NOMO-1 (cell line): ENCODE results near the gene SLC38A3.
A peak's percentile ranks its signal among the peaks of the same experiment; 100 is the strongest.
"Not testable (repeated sequence)": the region's sequence is repeated elsewhere in the genome, so short reads cannot be mapped to it uniquely, and the experiment has no call there.

ENCODE experiments used
- DNase-seq, 2 experiments: peaks; one replicate each; lab custom pipeline; 2025; ENCODE audit not compliant: unreplicated experiment in 2 of 2; lab: John Stamatoyannopoulos, UW

SLC38A3 gene

DNA sequence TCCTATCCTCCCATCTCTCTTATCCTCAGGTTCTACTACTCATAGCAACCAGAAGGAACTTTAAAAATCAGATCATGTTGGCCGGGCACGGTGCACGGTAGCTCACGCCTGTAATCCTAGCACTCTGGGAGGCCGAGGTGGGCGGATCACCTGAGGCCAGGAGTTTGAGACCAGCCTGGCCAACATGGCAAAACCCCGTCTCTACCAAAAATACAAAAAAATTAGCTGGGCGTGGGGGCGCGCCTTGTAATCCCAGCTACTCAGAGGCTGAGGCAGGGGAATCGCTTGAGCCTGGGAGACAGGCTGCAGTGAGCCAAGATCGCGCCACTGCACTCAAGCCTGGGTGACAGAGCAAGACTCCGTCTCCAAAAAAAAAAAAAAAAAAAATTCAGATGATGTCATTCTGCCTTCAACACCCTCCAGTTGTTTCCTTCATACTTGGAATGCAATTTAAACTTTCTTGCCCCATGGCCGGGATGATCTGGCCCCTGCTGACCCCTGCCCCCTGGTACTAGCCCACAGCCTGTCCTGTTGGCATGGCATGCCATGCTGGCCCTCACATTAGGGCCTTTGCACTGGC, 23.2 kb downstream of the SLC38A3 start:
- DNase-seq: not testable (repeated sequence)

DNA sequence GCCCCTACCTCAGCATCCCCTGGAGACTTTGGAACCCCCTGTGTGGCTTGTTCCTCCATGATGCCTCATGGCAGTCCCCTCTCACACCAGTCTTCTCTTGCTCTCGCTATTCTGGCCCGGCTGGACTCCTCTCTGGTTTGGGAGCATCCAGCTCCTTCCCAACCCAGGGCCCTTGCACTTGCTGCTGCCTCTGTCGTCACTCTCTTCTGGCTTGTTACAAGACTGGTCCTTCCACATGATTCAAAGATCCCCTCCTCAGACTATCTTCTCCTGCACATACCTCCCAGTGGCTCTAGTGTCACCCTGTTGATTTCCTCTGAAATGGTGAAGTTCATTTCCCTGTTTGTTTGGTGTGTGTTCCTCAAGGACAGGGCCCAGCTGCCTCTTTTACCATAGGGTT, 24.4 kb downstream of the SLC38A3 start:
- no peak for DNase-seq

- DNase-seq: peak; percentile 59 to 77
Measured at GRCh38 chr3:50230104-50230793, 25.2 kb downstream of the SLC38A3 start.

- DNase-seq: no peak
Measured at GRCh38 chr3:50230794-50231125, 25.7 kb downstream of the SLC38A3 start.

DNA sequence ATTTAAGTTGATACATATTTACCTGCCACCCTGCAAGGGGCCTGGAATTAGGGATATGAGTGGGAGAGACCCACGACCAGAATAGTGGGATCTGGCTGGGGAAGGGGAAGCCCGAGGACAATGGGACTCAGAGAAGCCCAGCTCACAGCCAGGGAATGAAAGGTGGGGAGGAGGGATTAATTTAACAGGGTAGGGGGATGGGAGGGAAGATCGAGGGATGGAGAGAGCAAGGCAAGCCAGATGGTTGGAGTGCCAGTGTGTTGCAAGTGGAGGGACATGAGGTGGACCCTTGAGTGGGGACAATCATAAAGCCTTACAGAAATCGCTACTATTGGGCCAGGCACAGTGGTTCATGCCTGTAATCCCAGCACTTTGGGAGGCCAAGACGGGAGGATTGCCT, 26.5 kb downstream of the SLC38A3 start:
- no peak for DNase-seq

DNA sequence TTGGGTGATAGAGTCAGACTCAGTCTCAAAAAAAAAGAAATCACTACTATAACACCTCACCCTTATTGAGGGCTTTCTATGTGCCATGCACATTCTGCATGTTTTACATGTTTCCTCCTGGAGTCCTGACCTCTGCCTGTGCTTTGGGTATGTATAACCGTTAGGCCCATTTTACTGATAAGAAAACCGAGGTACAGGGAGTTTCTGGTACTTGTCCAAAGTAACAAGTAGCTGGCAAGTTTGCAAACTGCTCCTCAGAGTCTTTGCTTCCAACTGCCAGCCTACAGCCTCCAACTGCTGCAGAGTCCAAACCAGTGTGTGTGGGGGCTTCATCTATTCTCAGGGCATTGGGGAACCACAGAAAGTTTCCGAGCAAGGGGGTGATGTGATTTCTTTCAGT, 27.2 kb downstream of the SLC38A3 start:
- DNase-seq: no peak

DNA sequence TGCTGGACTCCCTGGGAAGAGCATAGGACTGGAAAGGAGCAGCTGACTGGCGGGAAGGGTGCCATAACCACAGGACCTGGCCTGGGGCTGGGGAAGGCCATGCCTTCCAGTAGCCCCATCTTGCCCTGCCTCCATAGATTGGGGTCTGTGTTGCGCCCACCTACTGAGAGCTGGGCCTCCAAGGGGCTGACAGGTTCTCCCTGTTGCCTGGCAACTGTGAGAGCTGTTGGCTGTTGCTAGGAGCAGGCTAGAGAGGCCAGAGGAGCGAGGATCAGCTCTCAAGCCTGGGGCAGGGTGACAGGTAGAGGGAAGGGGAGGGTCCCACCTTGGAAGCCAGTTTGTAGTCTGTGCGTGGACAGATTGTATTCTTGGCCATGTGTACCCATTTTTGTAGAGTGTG, 28.1 kb downstream of the SLC38A3 start:
- no peak for DNase-seq

DNA sequence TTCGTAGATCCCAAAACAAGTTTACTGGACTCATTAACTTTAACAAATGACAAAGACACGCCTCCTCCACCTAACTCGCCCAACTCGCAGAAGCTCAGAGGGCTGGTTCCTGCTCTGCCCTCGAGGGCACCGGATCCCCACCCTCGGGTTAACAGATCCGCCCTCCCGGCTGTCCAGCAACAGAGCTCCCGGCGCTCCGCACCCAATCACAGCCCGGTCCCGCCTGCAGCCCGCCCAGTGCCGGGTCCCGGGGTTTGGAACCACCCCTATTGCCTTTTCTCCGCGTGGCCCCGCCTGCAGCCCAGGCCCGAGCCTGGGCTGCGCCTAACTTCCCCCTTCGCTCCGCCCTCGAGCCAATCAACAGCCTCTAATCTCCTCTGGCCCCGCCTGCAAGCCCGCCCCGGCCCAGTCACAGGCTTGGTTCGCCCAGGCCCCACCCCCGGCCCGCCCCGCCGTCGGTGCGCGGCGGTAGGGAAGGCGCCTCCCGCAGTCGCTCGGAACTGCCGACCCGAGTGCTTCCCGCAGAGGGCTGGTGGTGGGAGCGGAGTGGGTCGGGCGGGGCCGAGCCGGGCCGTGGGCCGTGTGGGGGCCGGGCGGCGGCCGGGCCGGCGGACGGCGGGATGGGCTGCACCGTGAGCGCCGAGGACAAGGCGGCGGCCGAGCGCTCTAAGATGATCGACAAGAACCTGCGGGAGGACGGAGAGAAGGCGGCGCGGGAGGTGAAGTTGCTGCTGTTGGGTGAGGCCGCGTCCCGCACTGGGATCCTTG, 30.8 kb downstream of the SLC38A3 start, which contains the start of gene GNAI2:
TSS of gene GNAI2 (plus strand) at position 489 of the 768 bp plus-strand sequence. CDS start at position 621, 132 bp downstream.
- peak; percentile 99 for DNase-seq

DNA sequence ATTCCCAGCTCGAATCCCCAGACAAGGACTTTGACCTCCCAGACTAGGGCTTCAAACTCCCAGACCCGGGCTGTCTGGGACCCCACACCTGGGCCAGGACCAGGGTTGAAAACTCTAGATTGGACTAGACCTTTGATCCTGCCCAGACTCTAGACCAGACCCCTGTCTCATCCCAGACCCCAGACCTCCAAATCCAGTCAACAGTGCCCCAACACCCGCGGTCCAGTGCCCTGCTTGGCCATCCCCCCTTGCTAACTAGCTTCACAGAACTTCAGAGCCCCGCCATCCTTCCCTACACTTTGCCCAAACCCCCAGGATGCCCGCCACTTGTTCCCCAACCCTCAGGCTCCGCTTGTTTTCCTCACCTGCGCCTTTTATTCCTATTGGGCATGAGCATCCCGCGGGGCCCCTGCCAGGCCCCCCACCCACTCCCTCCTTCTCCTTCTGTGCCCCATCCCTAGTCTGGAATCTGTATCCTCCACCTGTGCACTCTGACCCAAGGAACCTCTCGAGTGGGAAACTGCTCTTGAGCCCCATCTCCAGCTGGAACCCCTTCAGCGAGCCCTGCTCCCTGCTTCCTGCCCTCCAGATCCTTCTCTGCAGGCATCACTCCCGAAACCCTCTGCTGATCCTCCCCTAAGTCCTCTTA, 31.5 kb downstream of the SLC38A3 start:
- DNase-seq: no peak

DNA sequence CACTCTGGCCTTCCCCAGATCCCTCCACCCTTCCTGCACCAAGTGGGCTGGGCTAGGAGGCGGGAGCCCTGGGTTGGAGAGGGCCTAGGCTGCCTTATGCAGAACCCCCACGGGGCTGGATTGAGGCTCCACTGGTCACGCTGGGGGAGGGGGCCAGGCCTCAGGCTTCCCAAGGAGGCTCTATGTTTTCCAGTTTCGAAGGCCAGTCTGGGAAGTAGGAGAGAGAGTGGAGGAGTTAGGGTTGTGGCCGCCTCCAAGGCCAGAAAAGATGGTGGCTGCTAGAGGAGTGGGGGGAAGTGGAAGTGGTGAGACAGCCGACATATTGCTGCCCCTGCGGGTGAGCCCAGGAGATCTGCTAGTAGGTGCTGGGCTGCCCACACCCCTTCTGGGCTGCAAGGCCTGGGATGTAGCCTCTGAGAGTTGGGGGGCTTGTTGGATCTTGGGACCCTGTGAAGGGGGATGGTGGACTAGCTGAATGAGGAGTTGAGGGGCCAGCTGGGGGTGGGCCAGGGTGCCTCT, 32.1 kb downstream of the SLC38A3 start:
- peak in 1 of 2 experiments; percentile 38 for DNase-seq

DNA sequence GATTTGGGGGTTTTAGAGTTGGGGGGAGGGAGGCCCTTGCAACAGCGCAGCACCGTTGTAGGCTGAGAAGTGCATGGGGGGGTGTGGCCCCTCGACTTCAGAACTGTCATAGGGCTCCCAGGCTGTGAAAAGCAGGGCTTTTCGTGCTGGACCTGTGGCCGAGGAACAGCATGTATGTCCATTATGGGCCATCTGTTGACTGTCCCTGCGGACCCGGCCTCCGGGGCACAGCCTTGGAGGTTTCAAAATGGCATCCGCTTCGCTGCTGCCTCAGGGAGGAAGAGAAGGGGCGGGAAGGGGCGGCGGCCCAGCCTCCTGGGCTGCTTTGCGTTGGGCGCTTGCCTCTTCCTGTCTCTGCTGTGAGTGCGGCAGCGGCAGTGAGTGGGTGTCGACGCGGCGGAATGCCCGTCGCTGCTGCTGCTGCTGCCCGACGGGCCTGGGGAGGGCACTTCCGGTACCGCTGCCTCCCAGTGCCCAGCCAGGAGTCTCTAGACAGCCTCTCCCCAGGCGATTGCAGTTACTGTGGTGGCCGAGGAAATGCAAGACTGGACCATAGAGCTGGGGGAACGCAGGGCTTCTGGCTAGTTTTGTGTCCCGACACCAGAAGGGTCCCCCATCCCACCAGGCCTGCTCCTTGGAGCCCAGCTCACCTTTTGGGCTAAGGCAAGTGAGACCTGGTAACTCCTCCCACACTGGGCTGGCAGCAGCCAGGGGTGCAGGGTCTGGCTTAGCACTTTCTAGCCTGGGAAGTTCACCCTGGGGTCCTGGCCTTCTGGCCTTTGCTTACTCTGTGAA, 32.9 kb downstream of the SLC38A3 start:
- peak; percentile 81 to 84 for DNase-seq

GRCh38 chr3:50238549-50239026, 33.5 kb downstream of the SLC38A3 start:
- peak in 1 of 2 experiments; percentile 17 for DNase-seq

DNA sequence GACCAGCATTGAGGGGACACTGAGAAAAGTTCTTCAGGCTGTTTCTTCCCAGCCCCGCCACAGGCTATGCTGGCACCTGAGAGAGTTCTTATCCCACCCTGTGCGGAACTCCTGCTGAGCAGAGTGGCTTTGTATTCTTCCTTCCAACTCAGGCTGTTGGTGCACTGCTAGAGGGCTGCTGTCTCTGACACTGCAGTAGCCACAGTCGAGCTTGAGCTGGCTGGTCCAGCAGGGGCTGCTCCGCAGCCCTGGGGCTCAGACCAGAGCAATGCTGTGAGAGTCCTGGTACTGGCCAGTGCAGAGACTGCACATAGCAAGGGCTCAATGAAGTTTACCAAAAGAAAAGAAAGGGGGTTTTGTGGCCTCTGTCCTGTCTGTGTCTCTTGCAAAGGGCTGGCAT, 34.6 kb downstream of the SLC38A3 start:
- DNase-seq: no peak

- DNase-seq: no peak
Measured at GRCh38 chr3:50241163-50241562, 36.1 kb downstream of the SLC38A3 start.

DNA sequence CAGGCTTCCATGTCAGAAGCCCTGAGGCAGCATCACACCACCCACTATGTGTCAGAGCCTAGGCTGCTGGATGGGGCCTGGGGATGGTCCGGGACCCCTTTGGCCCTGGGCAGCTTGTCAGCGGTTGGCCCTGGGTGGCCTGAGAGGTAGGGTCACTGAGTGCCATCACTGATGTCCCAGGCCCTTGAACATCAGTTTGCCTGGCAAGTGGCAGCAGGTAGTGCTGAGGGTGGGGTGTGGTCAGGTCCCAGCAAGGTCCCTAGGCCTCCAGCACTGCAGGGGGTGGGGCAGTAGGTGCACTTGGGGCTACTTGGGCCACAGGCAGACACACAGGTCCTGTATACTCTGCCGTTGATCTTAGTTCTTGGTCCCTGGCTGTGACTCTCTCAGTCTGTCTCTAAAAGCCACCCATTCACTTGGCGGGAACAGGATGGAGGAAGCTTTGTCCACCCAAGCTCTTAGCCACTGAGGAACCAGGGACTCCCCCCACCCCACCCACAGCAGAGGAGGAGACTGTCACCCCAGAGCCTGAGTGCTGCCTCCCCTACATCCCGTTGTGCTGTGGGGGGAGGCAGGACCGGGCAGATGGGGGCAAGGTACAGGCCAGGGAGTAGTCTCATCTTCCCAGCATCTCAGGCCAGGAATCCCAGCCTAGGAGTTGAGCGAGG, 36.8 kb downstream of the SLC38A3 start:
- DNase-seq: no peak

GRCh38 chr3:50242381-50242770, 37.3 kb downstream of the SLC38A3 start:
- DNase-seq: no peak

DNA sequence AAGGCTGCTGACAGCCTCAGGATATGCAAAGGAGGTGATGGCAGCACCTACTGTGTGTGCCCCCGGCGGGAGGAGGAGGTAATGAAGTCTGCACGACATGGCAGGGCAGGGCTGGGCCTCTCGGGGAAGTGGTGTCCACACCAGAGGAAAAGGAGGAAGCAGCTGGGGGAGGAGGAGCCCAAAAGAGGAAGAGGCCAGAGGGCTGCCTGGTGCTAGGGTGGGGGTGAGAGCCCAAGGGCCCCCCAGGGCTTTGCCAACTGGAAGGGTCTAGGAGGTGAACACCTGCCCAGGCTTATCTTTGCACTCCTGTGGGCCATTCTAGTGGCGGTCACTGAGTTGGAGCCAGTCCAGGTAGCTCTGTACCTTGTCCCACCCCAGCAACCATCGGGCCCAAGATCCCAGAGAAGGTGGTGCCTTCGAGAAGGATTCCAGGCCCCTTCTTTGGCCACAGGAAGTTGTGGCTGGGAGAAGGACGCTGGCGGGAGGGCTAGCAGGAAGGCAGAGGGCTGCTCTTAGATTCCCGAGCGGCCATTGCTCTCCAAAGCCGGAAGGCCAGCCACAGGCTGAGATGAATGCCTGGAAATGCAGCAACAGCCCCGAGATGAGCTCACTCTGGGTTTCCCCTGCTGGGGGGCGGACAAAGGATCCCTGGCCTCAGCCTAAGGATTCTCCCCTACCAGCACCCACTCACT, 37.9 kb downstream of the SLC38A3 start:
- peak; percentile 94 to 97 for DNase-seq

- no peak for DNase-seq
Measured at GRCh38 chr3:50243543-50243895, 38.4 kb downstream of the SLC38A3 start.

- DNase-seq: not testable (repeated sequence)
Measured at GRCh38 chr3:50244813-50245212, 39.7 kb downstream of the SLC38A3 start.
